Measurements from ENCODE around the gene GJD2.

Gene GJD2

GRCh38 chr15:34759992-34760391 lies 5.2 kb upstream of the GJD2 start:
- no peak overlapping the region for H3K4me3 ChIP-seq (ENCODE audit: low read depth, low read length)
- DNase-seq (ENCODE audit: low read depth) = no peak
- no peak for TF ChIP-seq CTCF (IDR thresholded peaks at IDR 0.05; ENCODE audit: insufficient read depth, low read depth, low read length, missing control alignments)

- H3K4me3 ChIP-seq (ENCODE audit: low read depth, low read length) = no peak overlapping the region
- TF ChIP-seq CTCF (IDR thresholded peaks at IDR 0.05; ENCODE audit: insufficient read depth, low read depth, low read length, missing control alignments) = no peak
- no peak for DNase-seq (ENCODE audit: low read depth)
Measured at GRCh38 chr15:34759347-34759746, 4.5 kb upstream of the GJD2 start.

GRCh38 chr15:34757262-34757661 lies 2.5 kb upstream of the GJD2 start:
- H3K4me3 ChIP-seq (ENCODE audit: low read depth, low read length) = no peak overlapping the region
- no peak for DNase-seq (ENCODE audit: low read depth)
- no peak for TF ChIP-seq CTCF (IDR thresholded peaks at IDR 0.05; ENCODE audit: insufficient read depth, low read depth, low read length, missing control alignments)

GRCh38 chr15:34755419-34755773 lies 598 bp upstream of the GJD2 start:
- no peak for TF ChIP-seq CTCF (IDR thresholded peaks at IDR 0.05; ENCODE audit: insufficient read depth, low read depth, low read length, missing control alignments)
- no peak for DNase-seq (ENCODE audit: low read depth)
- H3K4me3 ChIP-seq (ENCODE audit: low read depth, low read length) = no peak overlapping the region

GRCh38 chr15:34754171-34754601 lies 612 bp downstream of the GJD2 start:
- TF ChIP-seq CTCF (IDR thresholded peaks at IDR 0.05; ENCODE audit: insufficient read depth, low read depth, low read length, missing control alignments) = no peak
- DNase-seq (ENCODE audit: low read depth) = no peak
- H3K4me3 ChIP-seq (ENCODE audit: low read depth, low read length) = no peak overlapping the region

- no peak for DNase-seq (ENCODE audit: low read depth)
- TF ChIP-seq CTCF (IDR thresholded peaks at IDR 0.05; ENCODE audit: insufficient read depth, low read depth, low read length, missing control alignments) = no peak
- H3K4me3 ChIP-seq (ENCODE audit: low read depth, low read length) = no peak overlapping the region
Measured at GRCh38 chr15:34753236-34753894, 1.4 kb downstream of the GJD2 start.

- H3K4me3 ChIP-seq (ENCODE audit: low read depth, low read length) = no peak overlapping the region
- TF ChIP-seq CTCF (IDR thresholded peaks at IDR 0.05; ENCODE audit: insufficient read depth, low read depth, low read length, missing control alignments) = no peak
- no peak for DNase-seq (ENCODE audit: low read depth)
Measured at GRCh38 chr15:34749691-34750090, 5.1 kb downstream of the GJD2 start.

All from GM12865 (cell line).